ENCODE data around the gene LAIR2. TPM values are rescaled to one million over a fixed set of nuclear protein-coding genes. Genes with fewer than 3 reads are reported as not detected.

Gene LAIR2
- polyA plus RNA-seq, 3 donors: 0.38 TPM; not detected in 2

- DNase-seq: no peak
- Histone ChIP-seq H3K4me3 (replicated peaks in 1 of 3; ENCODE audit: low read depth in 2 of 3, low read length in 3 of 3) (peak overlapping the region in 1 of 3 experiments; percentile 49), H3K27me3 (ENCODE audit: control insufficient read depth in 2 of 2, insufficient read depth in 2 of 2, low read length in 2 of 2) (peaks cover 35 to 51% of the 10 kb centered on the region in 2 donors), H3K79me2 (ENCODE audit: insufficient read depth, low read length) (no peaks in the 10 kb centered on the region), H3K27ac (ENCODE audit: low read depth in 1 of 2, low read length in 2 of 2) (no peak overlapping the region), H3K4me1 (ENCODE audit: control insufficient read depth in 1 of 2, insufficient read depth in 2 of 2, low read length in 2 of 2) (peaks cover 15 to 21% of the 10 kb centered on the region in 2 donors), H3K36me3 (replicated peaks in 1 of 2; ENCODE audit: control insufficient read depth in 1 of 2, insufficient read depth in 2 of 2, low read length in 2 of 2) (no peaks in the 10 kb centered on the region), H4K20me1 (ENCODE audit: insufficient read depth, low read length) (no peaks in the 10 kb centered on the region), H2AFZ (ENCODE audit: insufficient read depth, low read depth, low read length, poor library complexity, severe bottlenecking) (no peak overlapping the region), H3K9ac (ENCODE audit: insufficient read depth, low read length, poor library complexity, severe bottlenecking) (no peak overlapping the region), H3K9me3 (replicated peaks in 1 of 2; ENCODE audit: control insufficient read depth in 1 of 2, insufficient read depth in 1 of 2, low read length in 2 of 2) (no peaks in the 10 kb centered on the region), H3K4me2 (replicated peaks; ENCODE audit: extremely low read depth, low read length, poor library complexity, severe bottlenecking) (peak overlapping the region; percentile 57)
- Mint-ChIP-seq H3K36me3 (no peaks in the 10 kb centered on the region), H3K4me3 (peak overlapping the region in 1 of 2 donors; percentile 89), H3K27ac (no peak overlapping the region), H3K4me1 (peaks cover 23% of the 10 kb centered on the region), H3K9me3 (peaks cover 0 to 5% (median 2%) of the 10 kb centered on the region in 7 donors), H3K27me3 (ENCODE audit: low read depth in 3 of 3) (peaks cover 65 to 79% (median 69%) of the 10 kb centered on the region in 3 donors)
- WGBS (ENCODE audit: insufficient coverage): 91% methylated on average over 4 of the region's 6 CpGs
- intact Hi-C loops (cut with micrococcal nuclease): loop anchor here in 1 of 2 donors (10.0 kb wide), 1 partner anchor 253 kb away; no protein-coding TSS in a partner anchor
- TF ChIP-seq, protein P1, sequence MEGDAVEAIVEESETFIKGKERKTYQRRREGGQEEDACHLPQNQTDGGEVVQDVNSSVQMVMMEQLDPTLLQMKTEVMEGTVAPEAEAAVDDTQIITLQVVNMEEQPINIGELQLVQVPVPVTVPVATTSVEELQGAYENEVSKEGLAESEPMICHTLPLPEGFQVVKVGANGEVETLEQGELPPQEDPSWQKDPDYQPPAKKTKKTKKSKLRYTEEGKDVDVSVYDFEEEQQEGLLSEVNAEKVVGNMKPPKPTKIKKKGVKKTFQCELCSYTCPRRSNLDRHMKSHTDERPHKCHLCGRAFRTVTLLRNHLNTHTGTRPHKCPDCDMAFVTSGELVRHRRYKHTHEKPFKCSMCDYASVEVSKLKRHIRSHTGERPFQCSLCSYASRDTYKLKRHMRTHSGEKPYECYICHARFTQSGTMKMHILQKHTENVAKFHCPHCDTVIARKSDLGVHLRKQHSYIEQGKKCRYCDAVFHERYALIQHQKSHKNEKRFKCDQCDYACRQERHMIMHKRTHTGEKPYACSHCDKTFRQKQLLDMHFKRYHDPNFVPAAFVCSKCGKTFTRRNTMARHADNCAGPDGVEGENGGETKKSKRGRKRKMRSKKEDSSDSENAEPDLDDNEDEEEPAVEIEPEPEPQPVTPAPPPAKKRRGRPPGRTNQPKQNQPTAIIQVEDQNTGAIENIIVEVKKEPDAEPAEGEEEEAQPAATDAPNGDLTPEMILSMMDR (IDR thresholded peaks at IDR 0.05): no peak
These were observed 19.4 kb downstream of the LAIR2 start for GRCh38 chr19:54521860-54522513.

DNA sequence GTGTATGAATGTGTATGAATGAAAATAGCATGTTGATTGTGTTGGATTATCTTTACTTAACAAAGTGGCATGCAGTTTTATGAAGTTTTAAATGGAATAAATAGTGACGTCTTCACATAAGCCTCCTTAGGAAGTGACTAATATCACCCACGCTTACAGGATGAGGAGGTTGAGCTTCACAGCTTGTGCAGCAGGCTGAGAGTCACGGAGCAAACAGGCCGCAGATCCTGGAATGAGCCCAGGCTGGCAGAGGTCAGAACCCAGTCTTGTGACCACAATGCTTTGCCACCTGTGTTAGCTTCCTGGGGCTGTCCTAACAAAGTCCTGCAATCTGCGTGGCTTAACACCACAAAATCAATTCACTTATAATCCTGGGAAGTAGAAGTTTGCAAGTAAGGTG, 20.8 kb downstream of the LAIR2 start:
- intact Hi-C loops (cut with micrococcal nuclease): loop anchor here in 1 of 2 donors (10.0 kb wide), 1 partner anchor 251 kb away; no protein-coding TSS in a partner anchor
- Histone ChIP-seq H3K27me3 (ENCODE audit: control insufficient read depth in 2 of 2, insufficient read depth in 2 of 2, low read length in 2 of 2) (peaks cover 30 to 47% of the 10 kb centered on the region in 2 donors), H3K4me3 (replicated peaks in 1 of 3; ENCODE audit: low read depth in 2 of 3, low read length in 3 of 3) (no peak overlapping the region), H3K4me2 (replicated peaks; ENCODE audit: extremely low read depth, low read length, poor library complexity, severe bottlenecking) (no peak overlapping the region), H4K20me1 (ENCODE audit: insufficient read depth, low read length) (no peaks in the 10 kb centered on the region), H3K9me3 (replicated peaks in 1 of 2; ENCODE audit: control insufficient read depth in 1 of 2, insufficient read depth in 1 of 2, low read length in 2 of 2) (peaks cover 0 to 3% of the 10 kb centered on the region in 2 donors), H3K4me1 (ENCODE audit: control insufficient read depth in 1 of 2, insufficient read depth in 2 of 2, low read length in 2 of 2) (peaks cover 15 to 21% of the 10 kb centered on the region in 2 donors), H3K36me3 (replicated peaks in 1 of 2; ENCODE audit: control insufficient read depth in 1 of 2, insufficient read depth in 2 of 2, low read length in 2 of 2) (no peaks in the 10 kb centered on the region), H2AFZ (ENCODE audit: insufficient read depth, low read depth, low read length, poor library complexity, severe bottlenecking) (no peak overlapping the region), H3K79me2 (ENCODE audit: insufficient read depth, low read length) (no peaks in the 10 kb centered on the region), H3K9ac (ENCODE audit: insufficient read depth, low read length, poor library complexity, severe bottlenecking) (no peak overlapping the region), H3K27ac (ENCODE audit: low read depth in 1 of 2, low read length in 2 of 2) (no peak overlapping the region)
- peak in 2 of 3 donors; percentile 9 to 36 for DNase-seq
- Mint-ChIP-seq H3K9me3 (peaks cover 4 to 15% (median 8%) of the 10 kb centered on the region in 7 donors), H3K4me1 (peaks cover 23% of the 10 kb centered on the region), H3K27me3 (ENCODE audit: low read depth in 3 of 3) (peaks cover 61 to 73% (median 66%) of the 10 kb centered on the region in 3 donors), H3K4me3 (peak overlapping the region in 1 of 2 donors; percentile 52), H3K36me3 (no peaks in the 10 kb centered on the region), H3K27ac (no peak overlapping the region)
- 0% methylated on average over 2 of the region's 5 CpGs for WGBS (ENCODE audit: insufficient coverage)
- TF ChIP-seq, protein P1 (IDR thresholded peaks at IDR 0.05): no peak
